ENCODE data around the gene CD74. TPM values are rescaled to one million over a fixed set of nuclear protein-coding genes. Genes with fewer than 3 reads are reported as not detected.

Gene CD74
- total RNA-seq, 1 experiment from 2014 or later = 12.7 TPM

DNA sequence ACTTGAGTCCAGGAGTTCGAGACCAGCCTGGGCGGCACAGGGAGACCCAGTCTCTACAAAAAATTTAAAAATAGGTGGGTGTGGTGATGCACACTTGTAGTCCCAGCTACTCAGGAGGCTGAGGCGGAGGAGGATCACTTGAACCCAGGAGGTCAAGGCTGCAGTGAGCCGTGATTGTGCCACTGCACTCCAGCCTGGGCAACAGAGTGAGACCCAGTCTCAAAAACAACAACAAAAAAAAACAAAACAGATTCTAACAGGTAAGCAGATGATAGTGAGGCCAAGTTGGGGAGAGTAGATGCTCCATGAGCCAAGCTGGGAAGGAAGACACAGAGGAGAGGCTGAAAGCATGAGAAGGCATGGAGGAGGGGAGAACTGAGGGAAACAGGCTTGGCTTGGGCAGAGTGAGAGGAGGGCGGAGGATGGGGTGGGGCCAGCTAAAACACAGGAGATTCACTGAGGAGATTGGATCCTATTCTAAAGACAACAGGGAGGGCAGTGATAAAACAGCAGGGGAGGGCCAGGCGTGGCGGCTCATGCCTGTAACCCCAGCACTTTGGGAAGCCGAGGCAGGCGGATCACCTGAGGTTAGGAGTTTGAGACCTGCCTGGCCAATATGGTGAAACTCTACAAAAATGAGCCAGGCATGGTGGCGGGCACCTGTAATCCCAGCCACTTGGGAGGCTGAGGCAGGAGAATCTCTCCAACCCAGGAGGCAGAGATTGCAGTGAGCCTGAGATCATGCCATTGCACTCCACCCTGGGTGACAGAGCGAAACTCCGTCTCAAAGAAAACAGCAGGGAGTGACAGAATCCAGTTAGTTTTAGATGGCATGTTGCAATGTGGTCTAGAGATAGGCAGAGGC lies 28.5 kb upstream of the CD74 start:
- ChIA-PET POLR2A (interaction anchor here (0.5 to 0.7 kb wide), 3 partner anchors 53 to 99 kb away, joined by 3 to 4 read pairs (median 3); no protein-coding TSS in a partner anchor), CTCF (interaction anchor here (0.6 kb wide), 1 partner anchor 137 kb away, joined by 3 read pairs; no protein-coding TSS in a partner anchor)
- ATAC-seq = peak; percentile 47
- peaks cover 9% of the 10 kb centered on the region for H3K4me1 ChIP-seq (ENCODE audit: control insufficient read depth, insufficient read depth, low read length)
- TF ChIP-seq TCF7L2 (IDR thresholded peaks at IDR 0.05; ENCODE audit: low read depth, low read length) (no peak), SIN3A (IDR thresholded peaks at IDR 0.05; ENCODE audit: borderline replicate concordance, insufficient read depth, low read depth, low read length) (no peak), POLR2AphosphoS5 (IDR thresholded peaks at IDR 0.05; ENCODE audit: low read depth, low read length) (no peak)
- TF ChIP-seq, protein P1, sequence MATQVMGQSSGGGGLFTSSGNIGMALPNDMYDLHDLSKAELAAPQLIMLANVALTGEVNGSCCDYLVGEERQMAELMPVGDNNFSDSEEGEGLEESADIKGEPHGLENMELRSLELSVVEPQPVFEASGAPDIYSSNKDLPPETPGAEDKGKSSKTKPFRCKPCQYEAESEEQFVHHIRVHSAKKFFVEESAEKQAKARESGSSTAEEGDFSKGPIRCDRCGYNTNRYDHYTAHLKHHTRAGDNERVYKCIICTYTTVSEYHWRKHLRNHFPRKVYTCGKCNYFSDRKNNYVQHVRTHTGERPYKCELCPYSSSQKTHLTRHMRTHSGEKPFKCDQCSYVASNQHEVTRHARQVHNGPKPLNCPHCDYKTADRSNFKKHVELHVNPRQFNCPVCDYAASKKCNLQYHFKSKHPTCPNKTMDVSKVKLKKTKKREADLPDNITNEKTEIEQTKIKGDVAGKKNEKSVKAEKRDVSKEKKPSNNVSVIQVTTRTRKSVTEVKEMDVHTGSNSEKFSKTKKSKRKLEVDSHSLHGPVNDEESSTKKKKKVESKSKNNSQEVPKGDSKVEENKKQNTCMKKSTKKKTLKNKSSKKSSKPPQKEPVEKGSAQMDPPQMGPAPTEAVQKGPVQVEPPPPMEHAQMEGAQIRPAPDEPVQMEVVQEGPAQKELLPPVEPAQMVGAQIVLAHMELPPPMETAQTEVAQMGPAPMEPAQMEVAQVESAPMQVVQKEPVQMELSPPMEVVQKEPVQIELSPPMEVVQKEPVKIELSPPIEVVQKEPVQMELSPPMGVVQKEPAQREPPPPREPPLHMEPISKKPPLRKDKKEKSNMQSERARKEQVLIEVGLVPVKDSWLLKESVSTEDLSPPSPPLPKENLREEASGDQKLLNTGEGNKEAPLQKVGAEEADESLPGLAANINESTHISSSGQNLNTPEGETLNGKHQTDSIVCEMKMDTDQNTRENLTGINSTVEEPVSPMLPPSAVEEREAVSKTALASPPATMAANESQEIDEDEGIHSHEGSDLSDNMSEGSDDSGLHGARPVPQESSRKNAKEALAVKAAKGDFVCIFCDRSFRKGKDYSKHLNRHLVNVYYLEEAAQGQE (IDR thresholded peaks at IDR 0.05; ENCODE audit: insufficient read depth in 1 of 2, low read depth in 2 of 2, low read length in 1 of 2) = no peak
- TF ChIP-seq, protein P2, sequence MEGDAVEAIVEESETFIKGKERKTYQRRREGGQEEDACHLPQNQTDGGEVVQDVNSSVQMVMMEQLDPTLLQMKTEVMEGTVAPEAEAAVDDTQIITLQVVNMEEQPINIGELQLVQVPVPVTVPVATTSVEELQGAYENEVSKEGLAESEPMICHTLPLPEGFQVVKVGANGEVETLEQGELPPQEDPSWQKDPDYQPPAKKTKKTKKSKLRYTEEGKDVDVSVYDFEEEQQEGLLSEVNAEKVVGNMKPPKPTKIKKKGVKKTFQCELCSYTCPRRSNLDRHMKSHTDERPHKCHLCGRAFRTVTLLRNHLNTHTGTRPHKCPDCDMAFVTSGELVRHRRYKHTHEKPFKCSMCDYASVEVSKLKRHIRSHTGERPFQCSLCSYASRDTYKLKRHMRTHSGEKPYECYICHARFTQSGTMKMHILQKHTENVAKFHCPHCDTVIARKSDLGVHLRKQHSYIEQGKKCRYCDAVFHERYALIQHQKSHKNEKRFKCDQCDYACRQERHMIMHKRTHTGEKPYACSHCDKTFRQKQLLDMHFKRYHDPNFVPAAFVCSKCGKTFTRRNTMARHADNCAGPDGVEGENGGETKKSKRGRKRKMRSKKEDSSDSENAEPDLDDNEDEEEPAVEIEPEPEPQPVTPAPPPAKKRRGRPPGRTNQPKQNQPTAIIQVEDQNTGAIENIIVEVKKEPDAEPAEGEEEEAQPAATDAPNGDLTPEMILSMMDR (IDR thresholded peaks at IDR 0.05) = no peak
- H3K4me3 ChIP-seq (ENCODE audit: low read depth in 2 of 2, low read length in 2 of 2) = no peak overlapping the region
- peaks cover 12% of the 10 kb centered on the region for H3K36me3 ChIP-seq (ENCODE audit: control insufficient read depth, insufficient read depth, low read length)
- H3K27ac ChIP-seq (ENCODE audit: low read length) = no peak overlapping the region
- no peak for DNase-seq (ENCODE audit: low read depth, low spot score)
- in situ Hi-C loops (cut with HindIII; ENCODE audit: low pct_unique_long_range_greater_than_20kb, low sequenced_read_pairs) (no loop called here), intact Hi-C loops (cut with micrococcal nuclease; ENCODE audit: unreplicated experiment) (no loop called here)
- H3K27me3 ChIP-seq (ENCODE audit: control insufficient read depth, insufficient read depth, low read length) = no peaks in the 10 kb centered on the region
- no peaks in the 10 kb centered on the region for H3K9me3 ChIP-seq (ENCODE audit: control insufficient read depth, insufficient read depth, low read depth, low read length)
- no TSS peak for BruUV-seq (replicated peaks)

DNA sequence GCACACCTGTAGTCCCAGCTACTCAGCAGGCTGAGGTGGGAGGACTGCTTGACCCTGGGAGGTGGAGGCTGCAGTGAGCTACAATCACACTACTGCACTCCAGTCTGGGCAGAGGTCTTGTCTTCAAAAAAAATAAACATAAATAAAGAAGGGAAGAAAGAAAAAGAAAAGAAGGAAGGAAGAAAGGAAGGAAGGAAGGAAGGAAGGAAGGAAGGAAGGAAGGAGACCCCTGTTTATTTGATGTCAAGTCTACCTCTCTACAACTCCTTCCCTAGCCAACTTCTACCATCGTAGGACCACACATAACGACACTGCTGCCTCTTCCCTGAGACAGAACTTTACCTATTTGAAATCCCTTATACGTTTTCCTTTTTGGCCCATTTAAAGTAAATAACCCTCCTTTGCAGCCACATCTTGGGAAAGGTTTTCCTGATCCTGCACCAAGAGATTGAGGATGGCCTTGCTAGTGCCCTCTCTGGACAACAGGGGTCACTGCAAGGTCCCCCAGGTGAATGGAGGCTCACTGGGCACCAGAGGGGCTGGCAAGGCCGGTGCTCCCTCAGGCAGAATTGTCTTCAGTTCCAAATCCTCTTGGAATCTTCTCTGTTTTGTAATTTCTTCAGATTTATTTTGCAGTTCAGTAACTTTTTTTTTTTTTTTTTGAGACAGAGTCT lies 26.3 kb upstream of the CD74 start:
- ChIA-PET POLR2A (no interaction called here), CTCF (interaction anchor here (0.5 to 0.6 kb wide), 3 partner anchors 20 to 107 kb away, joined by 3 to 8 read pairs (median 3); no protein-coding TSS in a partner anchor)
- Histone ChIP-seq H3K36me3 (ENCODE audit: control insufficient read depth, insufficient read depth, low read length) (no peaks in the 10 kb centered on the region), H3K27me3 (ENCODE audit: control insufficient read depth, insufficient read depth, low read length) (no peaks in the 10 kb centered on the region), H3K9me3 (ENCODE audit: control insufficient read depth, insufficient read depth, low read depth, low read length) (no peaks in the 10 kb centered on the region), H3K4me3 (ENCODE audit: low read depth in 2 of 2, low read length in 2 of 2) (no peak overlapping the region), H3K27ac (ENCODE audit: low read length) (no peak overlapping the region), H3K4me1 (ENCODE audit: control insufficient read depth, insufficient read depth, low read length) (peaks cover 7% of the 10 kb centered on the region)
- ATAC-seq (peak; percentile 57), DNase-seq (ENCODE audit: low read depth, low spot score) (no peak)
- TF ChIP-seq, protein P2 (IDR thresholded peaks at IDR 0.05) = peak; percentile 86
- TF ChIP-seq POLR2AphosphoS5 (IDR thresholded peaks at IDR 0.05; ENCODE audit: low read depth, low read length) = no peak
- intact Hi-C loops (cut with micrococcal nuclease; ENCODE audit: unreplicated experiment) = loop anchor here (5.0 to 10.0 kb wide), 2 partner anchors 167 to 214 kb away; no protein-coding TSS in a partner anchor
- in situ Hi-C loops (cut with HindIII; ENCODE audit: low pct_unique_long_range_greater_than_20kb, low sequenced_read_pairs) = no loop called here
- BruUV-seq (replicated peaks) = no TSS peak
